Tibial nerve (tissue), 4 donors: ENCODE data around the gene PFN1. TPM values are rescaled to one million over a fixed set of nuclear protein-coding genes. Genes with fewer than 3 reads are reported as not detected.
"Not testable (repeated sequence)": the region's sequence is repeated elsewhere in the genome, so short reads cannot be mapped to it uniquely, and the experiment has no call there.

ENCODE experiments used
- DNase-seq, 2 donors: peaks; one replicate each; pipeline ENCODE4 v3.0.0-alpha.2; 2019; ENCODE audit warnings: low spot score in 2 of 2
- H3K27ac ChIP-seq, 4 donors: fragments of 200-600 bp; sonication (generic) in 3 of 4; one replicate each; pipeline ENCODE4 v1.5.1; 2017 to 2019; ENCODE audit warnings: mild to moderate bottlenecking in 1 of 4
- H3K27me3 ChIP-seq, 2 donors: fragments of 200-600 bp; sonication (generic) in 1 of 2; one replicate each; pipeline versions ENCODE4 v1.5.1 to v1.6.0; 2017 to 2019
- H3K36me3 ChIP-seq, 3 donors: fragments of 200-600 bp; sonication (generic); one replicate each; pipeline ENCODE4 v1.5.1; 2018 to 2019
- H3K4me1 ChIP-seq, 4 donors: fragments of 200-600 bp; sonication (generic) in 3 of 4; one replicate each; pipeline ENCODE4 v1.5.1; 2017 to 2019
- H3K4me3 ChIP-seq, 4 donors: fragments of 200-600 bp; sonication (generic) in 3 of 4; one replicate each; pipeline ENCODE4 v1.5.1; 2017 to 2019; ENCODE audit warnings: mild to moderate bottlenecking in 1 of 4, moderate library complexity in 1 of 4
- H3K9me3 ChIP-seq, 4 donors: fragments of 200-600 bp; sonication (generic) in 3 of 4; one replicate each; pipeline ENCODE4 v1.5.1; 2017 to 2019
- EP300 ChIP-seq, 2 donors: sonication (generic); formaldehyde crosslinking; IDR thresholded peaks; one replicate each; pipeline ENCODE4 v1.6.1; 2017; ENCODE audit warnings: antibody characterized with exemption in 2 of 2, mild to moderate bottlenecking in 1 of 2
- POLR2A ChIP-seq, 2 donors: fragments of 450-650 bp; IDR thresholded peaks; one replicate each; pipeline ENCODE4 v1.6.1; 2017; ENCODE audit warnings: antibody characterized with exemption in 2 of 2, mild to moderate bottlenecking in 2 of 2, moderate library complexity in 2 of 2
- WGBS, 2 donors: methylation state at CpG; one replicate each; pipeline ENCODE4 v1.1.5; 2018; 5-methylcytosine and 5-hydroxymethylcytosine counted together
- total RNA-seq, 4 donors: library from RNA; depleted of rRNA; stranded (reverse); fragments of >200 nt; gene quantifications; one replicate each; pipeline ENCODE4 v1.1.0, GENCODE V29; 2016
- TF ChIP-seq, protein P1 (sequence below), 5 experiments: fragments of 200-600 bp in 3 of 5; fragments of 450-650 bp in 2 of 5; sonication (generic) in 3 of 5; IDR thresholded peaks; one replicate each; pipeline ENCODE4 v1.5.1; 2016 to 2019; ENCODE audit warnings: antibody characterized with exemption in 5 of 5, mild to moderate bottlenecking in 3 of 5, moderate library complexity in 2 of 5

PFN1 gene
- total RNA-seq, 4 donors from 2014 or later: 422 to 1,004 (median 483) TPM

DNA sequence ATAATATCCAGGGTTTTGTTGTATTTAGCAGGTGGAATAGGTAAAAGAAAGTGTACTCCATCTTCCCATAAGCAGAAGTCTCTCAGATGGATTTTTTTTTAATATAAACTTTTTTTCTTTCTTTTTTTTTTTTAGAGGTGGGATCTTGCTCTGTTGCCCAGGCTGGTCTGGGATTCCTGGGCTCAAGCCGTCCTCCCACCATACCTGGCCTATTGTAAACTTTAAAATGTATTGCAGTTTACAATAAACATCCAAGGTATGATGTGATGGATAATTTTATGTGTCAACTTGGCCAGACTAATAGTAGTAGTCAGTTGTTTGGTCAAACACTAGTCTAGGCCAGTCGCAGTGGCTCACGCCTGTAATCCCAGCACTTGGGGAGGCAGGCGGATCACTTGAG, 27.0 kb downstream of the PFN1 start:
- WGBS, 2 donors: 83 to 89% methylated on average over 4 of the region's 4 CpGs
- Histone ChIP-seq H3K27ac (no peak overlapping the region), H3K36me3 (no peaks in the 10 kb centered on the region), H3K4me3 (no peak overlapping the region), H3K27me3 (no peaks in the 10 kb centered on the region), H3K4me1 (no peaks in the 10 kb centered on the region), H3K9me3 (no peaks in the 10 kb centered on the region)
- DNase-seq: no peak
- TF ChIP-seq EP300 (IDR thresholded peaks at IDR 0.05): no peak
- TF ChIP-seq POLR2A (IDR thresholded peaks at IDR 0.05): no peak
- TF ChIP-seq, protein P1, sequence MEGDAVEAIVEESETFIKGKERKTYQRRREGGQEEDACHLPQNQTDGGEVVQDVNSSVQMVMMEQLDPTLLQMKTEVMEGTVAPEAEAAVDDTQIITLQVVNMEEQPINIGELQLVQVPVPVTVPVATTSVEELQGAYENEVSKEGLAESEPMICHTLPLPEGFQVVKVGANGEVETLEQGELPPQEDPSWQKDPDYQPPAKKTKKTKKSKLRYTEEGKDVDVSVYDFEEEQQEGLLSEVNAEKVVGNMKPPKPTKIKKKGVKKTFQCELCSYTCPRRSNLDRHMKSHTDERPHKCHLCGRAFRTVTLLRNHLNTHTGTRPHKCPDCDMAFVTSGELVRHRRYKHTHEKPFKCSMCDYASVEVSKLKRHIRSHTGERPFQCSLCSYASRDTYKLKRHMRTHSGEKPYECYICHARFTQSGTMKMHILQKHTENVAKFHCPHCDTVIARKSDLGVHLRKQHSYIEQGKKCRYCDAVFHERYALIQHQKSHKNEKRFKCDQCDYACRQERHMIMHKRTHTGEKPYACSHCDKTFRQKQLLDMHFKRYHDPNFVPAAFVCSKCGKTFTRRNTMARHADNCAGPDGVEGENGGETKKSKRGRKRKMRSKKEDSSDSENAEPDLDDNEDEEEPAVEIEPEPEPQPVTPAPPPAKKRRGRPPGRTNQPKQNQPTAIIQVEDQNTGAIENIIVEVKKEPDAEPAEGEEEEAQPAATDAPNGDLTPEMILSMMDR (IDR thresholded peaks at IDR 0.05): no peak

DNA sequence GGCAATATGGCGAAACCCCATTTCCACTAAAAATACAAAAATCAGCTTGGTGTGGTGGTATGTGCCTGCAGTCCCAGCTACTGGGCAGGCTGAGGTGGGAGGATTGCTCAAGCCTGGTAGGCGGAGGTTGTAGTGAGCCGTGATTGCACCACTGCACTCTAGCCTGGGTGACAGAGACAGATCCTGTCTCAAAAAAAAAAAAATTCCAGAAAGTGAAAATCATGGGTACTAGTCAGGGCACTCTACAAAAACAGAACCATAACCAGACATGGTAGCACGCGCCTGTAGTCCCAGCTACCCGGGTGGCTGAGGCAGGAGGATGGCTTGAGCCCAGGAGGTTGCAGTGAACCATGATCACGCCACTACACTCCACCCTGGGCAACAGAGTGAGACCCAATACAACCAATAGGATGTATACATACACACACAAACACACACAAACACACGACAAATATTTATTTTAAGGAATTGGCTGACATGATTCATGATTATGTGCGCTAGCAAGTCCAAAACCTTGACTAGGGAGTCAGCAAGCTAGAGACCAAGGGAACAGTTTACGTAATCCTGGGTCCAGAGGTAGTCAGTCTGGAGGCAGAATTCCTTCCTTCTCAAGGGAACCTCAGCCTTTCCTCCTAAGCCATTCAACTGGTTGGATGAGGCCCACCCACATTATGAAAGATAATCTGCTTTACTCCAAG, 27.8 kb downstream of the PFN1 start:
- Histone ChIP-seq H3K36me3 (no peaks in the 10 kb centered on the region), H3K4me3 (no peak overlapping the region), H3K27me3 (no peaks in the 10 kb centered on the region), H3K9me3 (no peaks in the 10 kb centered on the region), H3K27ac (no peak overlapping the region), H3K4me1 (no peaks in the 10 kb centered on the region)
- no peak for DNase-seq
- 78 to 85% methylated on average over 10 of the region's 10 CpGs for WGBS, 2 donors
- TF ChIP-seq, protein P1 (IDR thresholded peaks at IDR 0.05): no peak
- TF ChIP-seq EP300 (IDR thresholded peaks at IDR 0.05) (no peak), POLR2A (IDR thresholded peaks at IDR 0.05) (no peak)

DNA sequence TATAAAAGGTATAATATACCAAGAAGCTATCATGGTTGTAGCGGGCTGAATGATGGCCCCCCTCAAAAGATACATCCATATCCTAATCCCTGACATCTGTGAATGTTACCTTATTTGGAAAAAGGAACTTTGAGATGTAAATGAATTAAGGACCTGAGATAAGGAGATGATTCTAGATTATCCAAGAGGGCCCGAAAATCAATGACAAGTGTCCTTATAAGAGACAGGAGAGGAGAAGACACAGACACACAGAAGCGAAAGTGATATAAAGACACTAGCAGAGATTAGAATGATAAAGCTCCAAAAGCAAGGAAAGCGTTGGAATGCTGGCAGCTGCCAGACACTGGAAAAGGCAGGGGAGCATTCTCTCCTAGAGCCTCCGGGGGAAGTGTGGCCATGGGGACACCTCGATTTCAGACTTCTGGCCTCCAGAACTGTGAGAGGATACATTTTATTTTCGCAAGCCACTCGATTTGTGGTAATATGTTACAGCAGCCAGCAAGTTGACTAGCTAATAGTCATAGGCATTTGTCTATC, 28.8 kb downstream of the PFN1 start:
- DNase-seq: no peak
- no peak overlapping the region for H3K4me3 ChIP-seq
- H3K36me3 ChIP-seq: no peaks in the 10 kb centered on the region
- 73 to 75% methylated on average over 8 of the region's 8 CpGs for WGBS, 2 donors
- H3K4me1 ChIP-seq: no peaks in the 10 kb centered on the region
- TF ChIP-seq POLR2A (IDR thresholded peaks at IDR 0.05) (no peak), EP300 (IDR thresholded peaks at IDR 0.05) (no peak)
- TF ChIP-seq, protein P1 (IDR thresholded peaks at IDR 0.05): no peak
- no peaks in the 10 kb centered on the region for H3K27me3 ChIP-seq
- no peak overlapping the region for H3K27ac ChIP-seq
- no peaks in the 10 kb centered on the region for H3K9me3 ChIP-seq

DNA sequence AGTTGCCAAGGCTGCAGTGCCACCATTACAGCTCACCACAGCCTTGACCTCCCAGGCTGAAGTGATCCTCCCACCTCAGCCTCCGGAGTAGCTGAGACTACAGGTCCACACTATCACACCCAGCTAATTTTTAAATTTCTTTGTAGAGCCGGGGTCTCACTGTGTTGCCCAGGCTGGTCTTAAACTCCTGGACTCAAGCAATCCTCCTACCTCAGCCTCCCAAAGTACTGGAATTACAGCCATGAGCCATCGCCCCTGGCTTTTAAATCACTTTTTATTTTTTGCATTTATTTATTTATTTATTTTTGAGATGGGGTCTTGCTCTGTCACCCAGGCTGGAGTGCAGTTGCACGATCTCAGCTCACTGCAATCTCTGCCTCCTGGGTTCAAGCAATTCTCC, 33.8 kb downstream of the PFN1 start:
- not testable (repeated sequence) for H3K27me3 ChIP-seq, H3K9me3 ChIP-seq, H3K4me1 ChIP-seq, H3K36me3 ChIP-seq, H3K27ac ChIP-seq, DNase-seq, H3K4me3 ChIP-seq
- 88 to 94% methylated on average over 4 of the region's 4 CpGs for WGBS, 2 donors

DNA sequence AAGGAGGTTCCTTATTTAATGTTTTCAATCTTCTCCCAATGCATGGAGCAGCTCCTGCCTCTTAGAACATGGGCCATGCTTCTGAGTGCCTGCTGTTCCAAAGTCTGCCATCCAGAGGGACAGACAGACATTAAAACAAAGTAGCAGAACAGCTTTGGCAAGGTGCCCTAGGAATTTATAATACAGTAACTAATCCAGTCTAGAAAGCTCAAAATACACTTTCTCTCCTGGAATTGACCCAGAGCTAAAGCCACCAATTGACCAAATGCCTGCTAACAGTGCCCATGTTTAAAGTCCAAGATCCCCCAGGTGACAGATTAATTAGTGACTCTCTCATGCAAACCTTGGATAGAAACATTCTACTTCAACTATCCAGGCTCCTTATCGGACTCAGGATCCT, 34.3 kb downstream of the PFN1 start:
- H3K36me3 ChIP-seq: no peaks in the 10 kb centered on the region
- H3K9me3 ChIP-seq: no peaks in the 10 kb centered on the region
- DNase-seq: no peak
- H3K27me3 ChIP-seq: no peaks in the 10 kb centered on the region
- no peak overlapping the region for H3K4me3 ChIP-seq
- no peak overlapping the region for H3K27ac ChIP-seq
- peaks cover 0 to 8% (median 6%) of the 10 kb centered on the region in 4 donors for H3K4me1 ChIP-seq
- 81 to 94% methylated on average over 1 of the region's 1 CpG for WGBS, 2 donors
- TF ChIP-seq POLR2A (IDR thresholded peaks at IDR 0.05): no peak
- TF ChIP-seq EP300 (IDR thresholded peaks at IDR 0.05): no peak
- TF ChIP-seq, protein P1 (IDR thresholded peaks at IDR 0.05): no peak
